ENCODE results near the gene ERBB3. TPM values are rescaled to one million over a fixed set of nuclear protein-coding genes. Genes with fewer than 3 reads are reported as not detected.

ERBB3 gene
- total and polyA plus RNA-seq, 2 of the 8 experiments (the other 6 are each of a cell fraction or from before 2014, with no cell fraction given), result 33.9 to 52.4 TPM

- no peak overlapping the region for H2BK12ac ChIP-seq (ENCODE audit: low read depth, low read length)
- H3K79me2 ChIP-seq (ENCODE audit: control insufficient read depth in 1 of 2, insufficient read depth in 2 of 2, low read length in 2 of 2), result peaks cover 0 to 10% of the 10 kb centered on the region in 2 experiments; a peak in 1 of 4 replicates
- H3K9ac ChIP-seq (replicated peaks in 1 of 4; ENCODE audit: extremely low read depth in 1 of 4, low read depth in 3 of 4, low read length in 3 of 4), result peak overlapping the region; percentile 92 to 93 (median 92)
- H4K20me1 ChIP-seq (replicated peaks in 1 of 2; ENCODE audit: control insufficient read depth in 1 of 2, insufficient read depth in 2 of 2, low read length in 2 of 2), result peaks cover 0 to 2% of the 10 kb centered on the region in 2 experiments
- no peaks in the 10 kb centered on the region; a peak in 1 of 4 replicates for H3K9me3 ChIP-seq (ENCODE audit: insufficient read depth in 2 of 2, low read depth in 1 of 2, low read length in 1 of 2)
- H2BK20ac ChIP-seq (ENCODE audit: low read length), result no peak overlapping the region
- WGBS, 2 experiments (ENCODE audit: extremely low coverage in 1 of 2, insufficient coverage in 1 of 2, insufficient read length in 1 of 2, insufficient replicate concordance in 2 of 2, low coverage in 1 of 2, low lambda C conversion rate in 2 of 2, missing lambda C conversion rate in 1 of 2), result 9% methylated on average over 24 of the region's 29 CpGs; no CpG with 5 or more reads in 1 of the 2 experiments
- H3K36me3 ChIP-seq (ENCODE audit: control insufficient read depth in 2 of 4, insufficient read depth in 4 of 4, low read length in 3 of 4), result peaks cover 11 to 40% (median 34%) of the 10 kb centered on the region in 4 experiments
- no peak overlapping the region for H3K27ac ChIP-seq (ENCODE audit: low read depth, low read length)
- no peak overlapping the region for H3K18ac ChIP-seq (ENCODE audit: extremely low read depth, low read length)
- no peak overlapping the region for H2BK120ac ChIP-seq (replicated peaks; ENCODE audit: low read depth, low read length)
- TF ChIP-seq TAF1 (IDR thresholded peaks at IDR 0.05; ENCODE audit: low read depth, low read length) (peak; percentile 61), TBP (IDR thresholded peaks at IDR 0.05; ENCODE audit: low read depth, low read length) (0 out of 2 replicates have a peak, but pooled peaks have one; percentile 11), EGR1 (IDR thresholded peaks at IDR 0.05; ENCODE audit: borderline replicate concordance, low read depth, low read length) (peak; percentile 91; the same call in 1 of the 2 replicates), POLR2A (IDR thresholded peaks at IDR 0.05; ENCODE audit: control extremely low read depth in 1 of 2, low read depth in 2 of 2, low read length in 2 of 2) (peak in 1 of 2 experiments; percentile 48; a peak in 1 of 3 replicates), RAD21 (IDR thresholded peaks at IDR 0.05 in 1 of 2, conservative IDR thresholded peaks at IDR 0.05 in 1 of 2; ENCODE audit: low read depth in 2 of 2, low read length in 2 of 2) (no peak)
- peaks cover 12% of the 10 kb centered on the region for H3K23me2 ChIP-seq (ENCODE audit: low read depth, low read length)
- H3K27me3 ChIP-seq (replicated peaks in 1 of 4; ENCODE audit: control insufficient read depth in 3 of 4, extremely low read depth in 1 of 4, insufficient read depth in 3 of 4, low read length in 3 of 4), result no peaks in the 10 kb centered on the region
- peak overlapping the region; percentile 96 to 98 for H3K4me2 ChIP-seq (ENCODE audit: insufficient read depth in 1 of 2, low read depth in 2 of 2, low read length in 2 of 2)
- H3K4me1 ChIP-seq (replicated peaks in 1 of 4; ENCODE audit: control insufficient read depth in 3 of 4, insufficient read depth in 4 of 4, low read length in 3 of 4), result peaks cover 0 to 13% (median 5%) of the 10 kb centered on the region in 4 experiments; a peak in 5 of 7 replicates
- H2BK15ac ChIP-seq (ENCODE audit: low read length), result peak overlapping the region; percentile 33; the same call in 1 of the 2 replicates
- H2BK5ac ChIP-seq (ENCODE audit: low read depth, low read length), result 0 out of 2 replicates have a peak overlapping the region, but pooled peaks have one; percentile 90
- H3K4me3 ChIP-seq (ENCODE audit: extremely low read depth in 1 of 4, insufficient read depth in 2 of 4, low read depth in 3 of 4, low read length in 4 of 4), result peak overlapping the region; percentile 79 to 95 (median 90)
- CTCF ChIA-PET (ENCODE audit: partially characterized antibody), result interaction anchor here (0.6 to 5.4 kb wide), 8 partner anchors 10 to 1324 kb away, joined by 3 to 46 read pairs (median 6); partner anchors contain the start of genes ANKRD52 and ZC3H10
- no peak overlapping the region for H2AK5ac ChIP-seq (ENCODE audit: low read depth, low read length)
- FAIRE-seq, result no peak
- DNase-seq (ENCODE audit: low read depth in 1 of 2, low spot score in 2 of 2), result peak in 1 of 2 experiments; percentile 72
- no peak overlapping the region for H3K4ac ChIP-seq (replicated peaks; ENCODE audit: insufficient read length, low read depth, low read length)
- POLR2A ChIA-PET (ENCODE audit: partially characterized antibody), result interaction anchor here (0.7 to 5.3 kb wide), 8 partner anchors 12 to 93 kb away, joined by 3 to 161 read pairs (median 12); partner anchors contain the start of genes MYL6B, PA2G4, RNF41 and RPL41
- H4K5ac ChIP-seq (ENCODE audit: insufficient read length, low read depth, low read length), result no peak overlapping the region
- no peaks in the 10 kb centered on the region for H3K79me1 ChIP-seq (ENCODE audit: low read depth, low read length)
- H2AFZ ChIP-seq (ENCODE audit: low read length), result no peak overlapping the region
- H3K14ac ChIP-seq (ENCODE audit: insufficient read length), result no peak overlapping the region
- H3K23ac ChIP-seq (ENCODE audit: insufficient read length), result no peak overlapping the region
- no peak overlapping the region; the same call in 1 of the 2 replicates for H4K8ac ChIP-seq (ENCODE audit: extremely low read depth, insufficient read depth, low read length)
- H3K56ac ChIP-seq (replicated peaks; ENCODE audit: insufficient read length, low read depth, low read length), result no peak overlapping the region
- no peak overlapping the region for H4K91ac ChIP-seq (replicated peaks; ENCODE audit: insufficient read length, low read length)
Measured at GRCh38 chr12:56129206-56129941, 49.4 kb downstream of the ERBB3 start.

Data from H1 (cell line).